ENCODE results near the gene SLC12A9.

SLC12A9 gene

DNA sequence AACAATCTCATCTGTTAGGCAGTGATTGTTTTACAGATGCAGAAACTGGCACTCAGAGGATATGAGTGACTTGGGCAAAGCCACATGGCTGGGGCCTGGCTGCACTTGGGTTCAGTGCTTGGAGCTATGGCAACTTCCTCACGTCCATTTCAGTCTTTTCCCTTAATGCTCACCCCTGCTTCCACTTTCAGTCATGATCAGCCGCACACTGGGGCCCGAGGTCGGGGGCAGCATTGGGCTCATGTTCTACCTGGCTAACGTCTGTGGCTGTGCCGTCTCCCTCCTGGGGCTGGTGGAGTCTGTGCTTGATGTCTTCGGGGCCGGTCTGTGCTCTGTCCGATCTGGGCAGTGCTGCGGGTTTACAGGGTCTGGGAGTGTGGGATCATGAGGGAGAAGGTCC, 3.0 kb downstream of the SLC12A9 start:
- H3K9me3 ChIP-seq (ENCODE audit: insufficient read depth, low read depth, low read length), result no peaks in the 10 kb centered on the region
- TF ChIP-seq, protein P1, sequence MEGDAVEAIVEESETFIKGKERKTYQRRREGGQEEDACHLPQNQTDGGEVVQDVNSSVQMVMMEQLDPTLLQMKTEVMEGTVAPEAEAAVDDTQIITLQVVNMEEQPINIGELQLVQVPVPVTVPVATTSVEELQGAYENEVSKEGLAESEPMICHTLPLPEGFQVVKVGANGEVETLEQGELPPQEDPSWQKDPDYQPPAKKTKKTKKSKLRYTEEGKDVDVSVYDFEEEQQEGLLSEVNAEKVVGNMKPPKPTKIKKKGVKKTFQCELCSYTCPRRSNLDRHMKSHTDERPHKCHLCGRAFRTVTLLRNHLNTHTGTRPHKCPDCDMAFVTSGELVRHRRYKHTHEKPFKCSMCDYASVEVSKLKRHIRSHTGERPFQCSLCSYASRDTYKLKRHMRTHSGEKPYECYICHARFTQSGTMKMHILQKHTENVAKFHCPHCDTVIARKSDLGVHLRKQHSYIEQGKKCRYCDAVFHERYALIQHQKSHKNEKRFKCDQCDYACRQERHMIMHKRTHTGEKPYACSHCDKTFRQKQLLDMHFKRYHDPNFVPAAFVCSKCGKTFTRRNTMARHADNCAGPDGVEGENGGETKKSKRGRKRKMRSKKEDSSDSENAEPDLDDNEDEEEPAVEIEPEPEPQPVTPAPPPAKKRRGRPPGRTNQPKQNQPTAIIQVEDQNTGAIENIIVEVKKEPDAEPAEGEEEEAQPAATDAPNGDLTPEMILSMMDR (conservative IDR thresholded peaks at IDR 0.05; ENCODE audit: low read length), result no peak
- TF ChIP-seq EZH2phosphoT487 (IDR thresholded peaks at IDR 0.05; ENCODE audit: borderline replicate concordance), result no peak

DNA sequence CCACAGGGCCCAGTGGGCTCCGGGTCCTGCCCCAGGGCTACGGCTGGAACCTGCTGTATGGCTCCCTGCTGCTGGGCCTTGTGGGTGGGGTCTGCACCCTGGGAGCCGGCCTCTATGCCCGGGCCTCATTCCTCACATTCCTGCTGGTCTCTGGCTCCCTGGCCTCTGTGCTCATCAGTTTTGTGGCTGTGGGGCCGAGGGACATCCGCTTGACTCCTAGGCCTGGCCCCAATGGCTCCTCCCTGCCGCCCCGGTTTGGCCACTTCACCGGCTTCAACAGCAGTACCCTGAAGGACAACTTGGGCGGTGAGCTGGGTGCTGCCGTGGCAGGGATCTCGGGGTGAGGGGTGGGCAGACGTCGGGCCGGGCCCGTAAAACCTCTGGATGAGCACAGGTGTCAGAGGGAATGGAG, 4.4 kb downstream of the SLC12A9 start:
- H3K27me3 ChIP-seq (ENCODE audit: insufficient read depth, low read length, poor library complexity, severe bottlenecking), result no peaks in the 10 kb centered on the region
- H3K4me1 ChIP-seq (ENCODE audit: insufficient read depth, low read length, poor library complexity, severe bottlenecking), result peaks cover 11% of the 10 kb centered on the region
- H3K9ac ChIP-seq (ENCODE audit: low read depth, low read length, poor library complexity, severe bottlenecking), result no peak overlapping the region
- no peaks in the 10 kb centered on the region for H3K9me2 ChIP-seq (replicated peaks; ENCODE audit: low read depth, low read length)
- no peaks in the 10 kb centered on the region for H3K36me3 ChIP-seq (ENCODE audit: insufficient read depth, low read length)
- H3F3A ChIP-seq (ENCODE audit: low read depth), result no peaks in the 10 kb centered on the region
- H3K9me3 ChIP-seq (ENCODE audit: insufficient read depth, low read depth, low read length), result no peaks in the 10 kb centered on the region
- H3K79me2 ChIP-seq (ENCODE audit: insufficient read depth, low read length), result peaks cover 11% of the 10 kb centered on the region; the same call in 1 of the 2 replicates
- TF ChIP-seq, protein P1 (conservative IDR thresholded peaks at IDR 0.05; ENCODE audit: low read length), result no peak
- no peak for TF ChIP-seq EZH2phosphoT487 (IDR thresholded peaks at IDR 0.05; ENCODE audit: borderline replicate concordance)
- no peak overlapping the region for H3K4me2 ChIP-seq (ENCODE audit: low read depth, low read length, poor library complexity, severe bottlenecking)
- H2AFZ ChIP-seq (ENCODE audit: low read length), result no peak overlapping the region
- H4K20me1 ChIP-seq (ENCODE audit: insufficient read depth, low read length, poor library complexity, severe bottlenecking), result no peaks in the 10 kb centered on the region
- H3K4me3 ChIP-seq (ENCODE audit: low read length, poor library complexity, severe bottlenecking), result no peak overlapping the region

More for the DNA sequence above, 3.0 kb downstream of the SLC12A9 start:
- Histone ChIP-seq H3K4me3 (ENCODE audit: low read length, poor library complexity, severe bottlenecking) (no peak overlapping the region), H3K9me2 (replicated peaks; ENCODE audit: low read depth, low read length) (no peaks in the 10 kb centered on the region), H3K4me2 (ENCODE audit: low read depth, low read length, poor library complexity, severe bottlenecking) (no peak overlapping the region), H3K79me2 (ENCODE audit: insufficient read depth, low read length) (peaks cover 11% of the 10 kb centered on the region; the same call in 1 of the 2 replicates), H4K20me1 (ENCODE audit: insufficient read depth, low read length, poor library complexity, severe bottlenecking) (no peaks in the 10 kb centered on the region), H3K4me1 (ENCODE audit: insufficient read depth, low read length, poor library complexity, severe bottlenecking) (peaks cover 13% of the 10 kb centered on the region), H2AFZ (ENCODE audit: low read length) (no peak overlapping the region), H3K9ac (ENCODE audit: low read depth, low read length, poor library complexity, severe bottlenecking) (no peak overlapping the region), H3F3A (ENCODE audit: low read depth) (no peaks in the 10 kb centered on the region), H3K36me3 (ENCODE audit: insufficient read depth, low read length) (no peaks in the 10 kb centered on the region), H3K27me3 (ENCODE audit: insufficient read depth, low read length, poor library complexity, severe bottlenecking) (no peaks in the 10 kb centered on the region)

DNA sequence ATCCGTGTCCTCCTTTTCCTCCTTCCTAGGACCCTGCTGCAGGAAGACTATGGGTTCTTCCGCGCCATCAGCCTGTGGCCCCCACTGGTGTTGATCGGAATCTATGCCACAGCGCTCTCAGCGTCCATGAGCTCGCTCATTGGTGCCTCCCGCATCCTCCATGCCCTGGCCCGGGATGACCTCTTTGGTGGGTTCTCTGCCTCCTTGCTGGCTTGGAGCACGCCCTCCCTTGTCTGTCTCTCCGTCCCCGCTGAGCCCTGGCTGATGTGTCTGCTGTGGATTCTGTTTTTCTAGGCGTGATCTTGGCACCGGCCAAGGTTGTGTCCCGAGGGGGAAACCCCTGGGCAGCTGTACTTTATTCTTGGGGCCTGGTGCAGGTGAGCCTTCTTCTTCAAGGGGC, 7.3 kb downstream of the SLC12A9 start:
- H3K4me3 ChIP-seq (ENCODE audit: low read length, poor library complexity, severe bottlenecking), result no peak overlapping the region
- no peaks in the 10 kb centered on the region for H3K9me2 ChIP-seq (replicated peaks; ENCODE audit: low read depth, low read length)
- H3K36me3 ChIP-seq (ENCODE audit: insufficient read depth, low read length), result no peaks in the 10 kb centered on the region
- H2AFZ ChIP-seq (ENCODE audit: low read length), result no peak overlapping the region
- H3F3A ChIP-seq (ENCODE audit: low read depth), result no peaks in the 10 kb centered on the region
- no peak overlapping the region for H3K4me2 ChIP-seq (ENCODE audit: low read depth, low read length, poor library complexity, severe bottlenecking)
- no peaks in the 10 kb centered on the region for H3K79me2 ChIP-seq (ENCODE audit: insufficient read depth, low read length)
- H3K27me3 ChIP-seq (ENCODE audit: insufficient read depth, low read length, poor library complexity, severe bottlenecking), result no peaks in the 10 kb centered on the region
- no peaks in the 10 kb centered on the region for H3K9me3 ChIP-seq (ENCODE audit: insufficient read depth, low read depth, low read length)
- H3K9ac ChIP-seq (ENCODE audit: low read depth, low read length, poor library complexity, severe bottlenecking), result no peak overlapping the region
- no peaks in the 10 kb centered on the region for H3K4me1 ChIP-seq (ENCODE audit: insufficient read depth, low read length, poor library complexity, severe bottlenecking)
- no peaks in the 10 kb centered on the region for H4K20me1 ChIP-seq (ENCODE audit: insufficient read depth, low read length, poor library complexity, severe bottlenecking)
- TF ChIP-seq, protein P1 (conservative IDR thresholded peaks at IDR 0.05; ENCODE audit: low read length), result no peak
- no peak for TF ChIP-seq EZH2phosphoT487 (IDR thresholded peaks at IDR 0.05; ENCODE audit: borderline replicate concordance)

Data from Loucy (cell line).